Activated CD4-positive, alpha-beta T cell treated with anti-CD3 and anti-CD28 coated beads for 24 hours (primary cell): ENCODE data around the gene TAOK2.
"Not testable (repeated sequence)": the region's sequence is repeated elsewhere in the genome, so short reads cannot be mapped to it uniquely, and the experiment has no call there.

Source experiments
- DNase-seq, 2 donors: peaks; one replicate each; pipeline ENCODE4 v3.0.0-alpha.2; 2020; ENCODE audit warnings: low read depth in 2 of 2

The TAOK2 gene

DNA sequence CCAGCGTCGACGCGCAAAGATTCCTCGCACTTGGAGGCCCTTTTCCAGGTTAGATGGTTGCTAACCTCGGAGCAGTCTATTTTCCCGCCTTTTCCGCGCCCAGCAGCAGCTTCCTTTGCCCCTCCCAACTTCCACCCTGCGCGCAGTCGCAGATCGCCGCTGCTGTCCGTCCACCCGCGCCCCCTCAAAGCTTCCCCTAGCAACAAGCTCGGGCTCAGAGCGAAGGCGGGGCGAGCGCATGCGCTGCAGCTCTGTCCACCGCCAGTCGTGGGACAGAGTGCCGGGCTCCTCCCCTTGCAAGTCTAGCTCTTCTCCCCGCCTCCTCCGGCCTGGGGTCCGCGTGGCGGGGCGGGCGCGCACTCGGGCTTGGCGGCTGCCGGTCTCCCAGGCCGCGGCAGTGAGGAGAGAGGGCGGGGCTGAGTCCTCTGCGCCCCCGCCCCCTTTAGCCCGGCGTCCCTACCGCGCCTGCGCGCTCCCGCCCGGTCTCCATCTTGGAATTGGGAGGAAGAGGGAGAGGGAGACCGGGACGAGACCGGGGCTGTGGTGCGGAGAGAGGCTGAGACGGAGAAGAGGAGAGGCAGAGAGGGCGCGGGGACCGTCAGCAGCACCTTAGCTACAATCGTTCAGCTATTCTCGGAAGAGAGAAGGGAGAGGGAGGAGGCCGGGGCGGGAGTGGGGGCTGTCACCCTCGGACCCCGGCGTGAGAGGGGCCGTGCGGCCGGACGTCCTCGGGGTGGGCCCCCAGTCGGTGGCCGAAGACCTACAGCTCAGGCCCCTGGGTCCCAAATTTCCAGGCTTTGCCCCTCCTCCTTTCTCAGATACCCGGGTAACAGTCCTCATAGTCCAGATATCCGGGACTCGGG, at the start of gene TAOK2:
Gene TAOK2 (plus strand): TSS at position 485 of the 863 bp plus-strand sequence. CDS start 3,905 bp downstream, outside the sequence.
- peak; percentile 96 for DNase-seq

DNA sequence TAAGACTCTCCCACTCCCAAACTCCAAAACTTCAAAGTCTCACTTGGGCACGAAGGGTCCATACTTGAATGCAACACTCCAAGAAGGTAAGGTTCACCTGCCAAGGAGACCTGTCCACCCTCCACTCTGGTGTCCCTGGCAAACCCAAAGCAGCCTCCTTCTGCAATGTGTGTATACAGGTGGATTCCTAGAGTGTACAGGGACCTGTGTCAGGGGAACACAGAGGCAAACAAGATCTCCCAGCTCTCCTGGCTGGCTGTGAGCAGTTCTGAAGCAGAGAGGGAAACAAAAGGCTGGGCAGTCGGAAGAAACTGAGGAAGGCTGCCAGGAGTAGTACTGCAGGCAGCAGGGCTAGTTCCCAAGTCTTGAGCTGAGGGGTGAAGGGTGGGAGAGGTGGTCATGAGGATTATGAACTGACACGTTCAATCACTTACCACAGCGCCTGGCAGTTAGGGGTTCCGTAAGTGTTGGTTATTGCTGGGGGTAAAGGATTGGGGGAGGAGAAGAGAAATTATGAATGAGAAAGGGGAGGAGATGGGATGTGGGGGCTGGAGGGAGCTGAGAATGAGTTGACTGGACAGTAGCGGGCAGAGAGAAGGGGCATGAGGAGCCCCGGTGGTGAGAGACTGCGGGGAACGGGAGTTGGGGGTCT, 48.4 kb upstream of the TAOK2 start:
- no peak for DNase-seq

DNA sequence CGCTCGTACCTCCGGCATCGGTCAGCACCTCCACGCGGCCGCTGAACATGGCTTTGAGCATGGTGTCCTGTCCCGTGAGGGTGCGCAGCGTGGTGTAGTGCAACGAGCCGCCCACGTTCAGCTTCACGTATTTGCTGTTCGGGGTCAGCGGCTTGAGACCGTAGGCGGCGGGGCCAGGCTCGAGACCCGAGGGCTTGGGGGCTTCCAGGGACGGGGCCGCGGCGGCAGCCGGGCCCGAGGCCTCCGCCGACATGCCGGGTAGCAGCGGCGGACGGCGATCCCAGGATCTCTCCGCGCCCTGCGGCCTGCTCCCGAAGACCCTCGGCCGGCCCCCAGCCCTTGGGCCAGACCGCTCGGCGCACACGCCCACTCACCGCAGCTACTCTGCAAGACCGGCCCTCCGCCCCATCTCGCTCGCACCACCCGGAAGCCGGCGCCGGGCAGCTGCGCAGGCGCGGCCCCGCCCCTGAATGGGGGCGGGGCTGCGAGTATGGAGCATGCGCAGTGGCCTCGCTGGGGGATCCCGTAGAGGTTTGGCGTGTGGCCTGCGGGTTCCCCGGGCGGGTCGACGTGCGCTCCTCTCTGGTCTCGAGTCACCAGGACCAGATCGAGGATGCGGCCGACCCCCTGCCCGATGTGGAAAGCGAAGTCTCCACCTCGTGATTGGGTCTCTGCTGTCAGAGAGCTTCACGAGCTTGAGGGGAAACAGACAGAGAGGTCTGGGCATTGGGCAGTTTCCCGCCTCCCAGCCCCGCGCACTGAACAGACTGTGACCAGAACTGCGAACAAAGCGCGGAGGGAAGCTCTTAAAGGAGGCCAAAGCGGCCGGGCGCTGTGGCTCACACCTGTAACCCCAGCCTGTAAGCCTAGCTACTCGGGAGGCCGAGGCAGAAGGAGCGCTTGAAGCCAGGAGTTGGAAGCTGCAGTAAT, 47.6 kb upstream of the TAOK2 start, which contains the start of gene KCTD13:
Gene KCTD13 (minus strand): TSS at position 446 of the 930 bp plus-strand sequence. CDS start 193 bp downstream, at position 253.
- DNase-seq, result peak; percentile 79 to 82

DNA sequence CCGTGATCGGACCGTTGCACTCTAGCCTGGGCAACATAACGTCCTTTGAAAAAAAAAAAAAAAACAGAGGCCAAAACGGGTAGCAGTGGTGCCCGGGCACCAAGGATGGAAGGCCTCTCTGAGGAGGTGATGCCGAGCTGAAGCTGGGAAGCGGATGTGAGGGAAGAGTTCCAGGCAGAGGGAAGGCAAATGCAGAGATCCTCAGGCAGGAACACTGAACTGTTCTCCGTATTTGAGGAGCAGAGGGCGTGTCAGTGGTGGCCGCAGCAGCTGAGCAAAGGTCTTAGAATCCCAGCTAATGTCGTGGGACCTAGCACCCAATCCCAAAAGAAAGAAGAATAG, 47.0 kb upstream of the TAOK2 start:
- DNase-seq, result no peak

DNA sequence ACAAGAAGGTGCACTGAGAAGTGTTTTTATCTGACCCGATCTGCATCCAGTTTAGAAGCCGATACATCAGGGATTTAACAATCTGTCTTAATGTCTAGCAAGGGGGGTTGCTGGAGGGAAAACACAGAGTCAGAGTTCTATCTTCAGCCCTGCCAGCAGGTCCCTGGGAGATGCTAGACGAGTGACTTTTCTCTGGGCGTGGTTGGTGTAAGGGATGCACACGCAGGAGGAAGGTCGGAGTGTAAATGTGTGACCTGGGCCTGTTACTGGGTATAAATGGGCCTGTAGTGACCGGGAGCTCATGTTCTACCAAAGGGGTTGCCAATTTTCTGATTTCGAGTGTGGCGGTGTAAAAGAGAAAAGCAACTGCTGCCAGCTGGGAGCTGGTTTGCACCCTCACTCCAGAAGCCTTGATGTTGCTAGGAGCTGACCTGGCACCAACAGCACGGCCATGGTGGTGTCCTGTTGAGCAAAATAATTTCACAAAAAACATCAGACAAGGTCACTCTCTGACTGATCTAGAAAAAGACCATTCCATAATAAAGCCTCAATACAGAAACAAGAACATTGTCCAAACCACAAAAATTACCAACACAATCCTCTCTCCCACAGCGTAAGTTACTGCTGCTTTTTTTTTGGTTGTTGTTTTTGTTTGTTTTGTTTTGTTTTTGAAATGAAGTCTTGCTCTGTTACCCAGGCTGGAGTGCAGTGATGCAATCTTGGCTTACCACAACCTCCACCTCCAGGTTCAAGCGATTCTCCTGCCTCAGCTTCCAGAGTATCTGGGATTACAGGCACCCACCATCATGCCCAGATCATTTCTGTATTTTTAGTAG, 46.4 kb upstream of the TAOK2 start:
- no peak for DNase-seq

DNA sequence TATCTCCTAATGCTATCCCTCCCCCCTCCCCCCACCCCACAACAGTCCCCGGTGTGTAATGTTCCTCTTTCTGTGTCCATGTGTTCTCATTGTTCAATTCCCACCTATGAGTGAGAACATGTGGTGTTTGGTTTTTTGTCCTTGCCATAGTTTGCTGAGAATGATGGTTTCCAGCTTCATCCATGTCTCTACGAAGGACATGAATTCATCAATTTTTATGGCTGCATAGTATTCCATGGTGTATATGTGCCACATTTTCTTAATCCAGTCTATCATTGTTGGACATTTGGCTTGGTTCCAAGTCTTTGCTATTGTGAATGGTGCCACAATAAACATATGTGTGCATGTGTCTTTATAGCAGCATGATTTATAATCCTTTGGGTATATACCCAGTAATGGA, 41.9 kb upstream of the TAOK2 start:
- not testable (repeated sequence) for DNase-seq

DNA sequence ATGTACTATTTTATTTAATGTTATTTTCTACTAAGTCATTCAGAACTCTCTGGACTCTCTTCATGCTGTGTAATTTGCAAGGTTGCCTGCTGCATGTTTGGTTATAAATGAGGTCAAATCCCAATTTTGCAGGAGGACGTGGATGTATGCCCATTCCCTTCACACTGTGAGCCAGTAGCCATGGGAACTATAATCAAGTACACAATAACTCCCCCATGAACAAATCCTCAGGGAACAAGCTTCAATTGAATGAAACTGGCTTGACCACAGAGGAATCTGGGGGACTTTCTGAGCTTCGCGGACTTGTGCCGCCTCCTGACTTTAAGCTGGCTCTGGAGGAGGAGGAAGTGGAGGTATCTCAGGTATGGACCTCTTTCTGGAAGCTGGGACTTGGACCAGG, 33.0 kb upstream of the TAOK2 start:
- DNase-seq, result no peak

DNA sequence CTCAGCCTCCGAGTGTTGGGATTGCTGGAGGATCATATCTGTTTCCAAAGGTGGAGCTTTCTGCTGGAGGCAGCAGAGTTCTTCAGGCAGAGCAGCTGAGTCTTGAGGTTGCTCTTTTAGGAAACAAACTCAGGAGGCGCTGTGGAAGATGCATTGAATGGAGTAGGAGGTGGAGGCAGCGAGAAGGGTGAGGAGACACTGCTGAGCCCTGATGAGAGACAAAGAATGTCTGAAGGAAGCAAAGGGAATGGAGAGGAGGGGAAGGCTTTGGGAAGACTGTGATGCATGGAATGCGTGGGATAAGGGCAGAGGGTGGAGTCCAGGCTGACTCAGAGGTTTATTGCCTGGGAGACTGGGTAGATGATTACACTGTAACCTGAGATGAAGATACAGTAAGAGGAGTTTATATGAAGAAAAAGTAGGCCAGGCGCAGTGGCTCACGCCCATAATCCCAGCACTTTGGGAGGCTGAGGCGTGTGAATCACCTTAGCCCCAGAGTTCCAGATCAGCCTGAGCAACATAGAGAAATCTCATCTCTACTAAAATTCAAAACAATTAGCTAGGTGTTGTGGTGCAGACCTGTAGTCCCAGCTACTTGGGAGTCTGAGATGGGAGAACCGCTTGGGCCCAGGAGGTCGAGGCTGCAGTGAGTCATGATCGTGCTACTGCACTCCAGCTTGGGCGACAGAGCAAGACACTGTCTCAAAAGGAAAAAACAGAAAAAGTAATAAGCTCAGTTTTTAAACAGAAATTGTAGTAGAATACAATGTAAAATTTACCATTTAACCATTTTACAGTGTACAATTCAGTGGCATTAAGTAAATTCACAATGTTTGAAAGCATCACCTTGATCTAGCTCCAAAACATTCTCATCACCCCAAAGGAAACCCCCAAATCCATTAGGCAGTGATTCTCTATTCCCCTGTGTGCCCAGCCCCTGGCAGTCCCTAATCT, 29.5 kb upstream of the TAOK2 start:
- no peak for DNase-seq

DNA sequence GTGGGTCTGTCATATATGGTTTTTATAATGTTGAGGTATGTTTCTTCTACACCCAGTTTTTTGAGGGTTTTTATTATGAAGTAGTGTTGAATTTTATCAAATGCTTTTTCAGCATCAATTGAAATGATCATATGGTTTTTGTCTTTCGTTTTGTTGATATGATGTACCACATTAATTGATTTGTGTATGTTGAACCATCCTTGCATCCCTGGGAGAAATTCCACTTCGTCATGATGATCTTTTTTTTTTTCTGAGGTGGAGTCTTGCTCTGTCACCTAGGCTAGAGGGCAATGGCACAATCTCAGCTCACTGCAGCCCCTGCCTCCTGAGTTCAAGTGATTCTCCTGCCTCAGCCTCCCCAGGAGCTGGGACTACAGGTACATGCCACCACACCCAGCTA, 25.8 kb upstream of the TAOK2 start:
- DNase-seq, result no peak

DNA sequence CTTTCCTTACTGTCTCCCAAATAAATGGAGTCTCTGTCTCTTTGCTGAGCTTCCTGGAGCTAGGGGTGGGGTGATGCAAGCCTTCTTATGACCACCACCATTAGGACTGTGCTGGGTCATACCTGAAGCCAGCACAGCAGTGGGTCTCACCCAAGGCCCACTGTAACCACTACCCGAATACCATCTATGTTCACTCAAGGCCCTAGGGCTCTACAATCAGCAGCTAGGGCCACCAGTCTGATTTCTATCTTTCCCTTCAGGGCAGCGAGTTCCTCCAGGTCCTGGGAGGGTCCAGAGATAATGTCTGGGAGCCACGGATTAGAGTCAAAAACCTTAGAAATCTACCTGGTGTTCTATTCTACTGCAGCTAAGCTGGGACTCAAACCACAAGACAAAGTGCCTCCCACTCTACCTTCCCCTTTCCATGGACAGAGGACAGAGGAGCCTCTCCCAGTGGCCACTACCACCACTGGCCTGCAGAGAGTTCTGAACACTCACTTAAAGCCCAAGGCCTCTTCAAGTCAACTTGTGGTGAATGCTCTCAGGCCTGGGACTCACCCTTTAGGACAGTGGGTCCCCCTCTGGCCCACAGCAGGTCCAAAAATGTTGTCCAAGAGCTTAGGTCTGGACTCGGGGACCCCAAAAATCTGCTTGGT, 22.7 kb upstream of the TAOK2 start:
- no peak for DNase-seq

DNA sequence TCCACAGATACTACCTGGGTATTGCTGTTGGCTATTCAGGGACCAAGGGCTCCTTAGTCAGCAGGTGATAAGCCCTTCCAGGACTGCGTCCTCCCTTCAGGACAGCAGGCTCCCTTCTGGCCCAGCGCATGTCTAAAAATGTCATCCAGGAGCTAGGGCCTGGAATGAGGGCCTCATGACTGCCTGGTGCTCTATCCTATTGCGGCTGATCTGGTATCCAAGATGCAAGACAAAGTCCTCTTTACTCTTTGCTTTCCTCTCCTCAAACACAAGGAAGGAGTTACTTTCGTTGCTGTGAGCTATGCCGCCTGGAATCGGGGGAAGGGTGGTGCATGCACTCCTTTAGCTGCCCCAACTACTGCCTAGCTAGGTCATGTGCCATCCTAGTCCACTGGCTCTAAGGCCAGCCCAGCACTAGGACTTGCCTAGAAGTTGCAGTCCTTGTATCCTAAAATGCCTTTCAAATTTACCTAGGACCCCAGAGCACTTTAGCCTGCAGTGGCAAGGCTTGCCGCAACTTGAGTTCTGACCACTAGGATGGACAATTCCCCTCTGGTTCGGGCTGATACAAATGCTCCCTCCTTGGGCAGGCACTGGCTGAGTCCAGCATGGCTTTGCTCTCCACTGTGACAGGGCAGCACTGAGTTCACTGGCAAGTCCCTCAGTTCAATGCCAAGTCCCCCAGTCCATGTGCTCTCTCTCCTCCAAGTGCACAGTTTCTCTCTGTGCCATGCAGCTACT, 21.9 kb upstream of the TAOK2 start:
- DNase-seq, result no peak

DNA sequence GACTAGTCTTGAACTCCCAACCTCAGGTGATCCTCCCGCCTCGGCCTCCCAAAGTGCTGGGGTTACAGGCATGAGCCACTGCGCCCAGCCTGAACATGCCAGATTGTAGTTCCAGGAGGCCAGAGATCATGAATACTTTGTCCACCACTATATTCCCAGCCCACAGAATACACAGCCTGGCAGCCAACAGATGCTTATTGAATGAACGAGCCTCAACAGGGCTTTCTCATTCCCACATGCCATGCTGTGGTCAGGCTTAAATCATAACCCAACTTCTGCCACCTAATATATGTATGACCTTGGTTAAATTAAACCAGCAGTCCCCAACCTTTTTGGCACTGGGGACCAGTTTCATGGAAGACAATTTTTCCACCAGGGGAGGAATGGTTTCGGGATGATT, 14.9 kb upstream of the TAOK2 start:
- DNase-seq, result no peak

DNA sequence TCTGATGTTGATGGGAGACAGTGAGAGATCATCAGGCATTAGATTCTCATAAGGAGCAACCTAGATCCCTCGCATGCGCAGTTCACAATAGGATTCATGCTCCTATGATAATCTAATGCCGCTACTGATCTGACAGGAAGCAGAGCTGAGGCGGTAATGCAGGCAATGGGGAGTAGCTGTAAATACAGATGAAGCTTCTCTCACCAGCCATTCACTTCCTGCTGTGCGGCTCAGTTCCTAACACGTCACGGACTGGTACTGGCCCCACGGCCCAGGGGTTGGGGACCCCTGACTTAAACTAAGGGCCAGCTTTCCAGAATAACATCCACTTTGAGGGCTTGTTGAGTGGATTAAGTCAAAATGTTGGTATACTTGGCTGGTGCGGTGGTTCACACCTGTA, 14.4 kb upstream of the TAOK2 start:
- no peak for DNase-seq

DNA sequence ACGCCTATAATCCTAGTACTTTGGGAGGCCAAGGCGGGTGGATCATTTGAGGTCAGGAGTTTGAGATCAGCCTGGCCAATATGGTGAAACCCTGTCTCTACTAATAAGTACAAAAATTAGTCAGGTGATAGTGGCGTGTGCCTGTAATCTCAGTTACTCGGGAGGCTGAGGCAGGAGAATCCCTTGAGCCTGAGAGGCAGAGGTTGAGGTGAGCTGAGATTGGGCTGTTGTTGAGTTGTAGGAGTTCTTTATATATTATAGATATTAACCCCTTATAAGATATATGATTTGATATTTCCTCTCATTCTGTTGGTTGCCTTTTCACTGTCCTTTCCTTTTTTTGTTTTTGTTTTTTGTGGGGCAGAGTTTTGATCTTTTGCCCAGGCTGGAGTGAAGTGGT, 13.8 kb upstream of the TAOK2 start:
- DNase-seq, result not testable (repeated sequence)

DNA sequence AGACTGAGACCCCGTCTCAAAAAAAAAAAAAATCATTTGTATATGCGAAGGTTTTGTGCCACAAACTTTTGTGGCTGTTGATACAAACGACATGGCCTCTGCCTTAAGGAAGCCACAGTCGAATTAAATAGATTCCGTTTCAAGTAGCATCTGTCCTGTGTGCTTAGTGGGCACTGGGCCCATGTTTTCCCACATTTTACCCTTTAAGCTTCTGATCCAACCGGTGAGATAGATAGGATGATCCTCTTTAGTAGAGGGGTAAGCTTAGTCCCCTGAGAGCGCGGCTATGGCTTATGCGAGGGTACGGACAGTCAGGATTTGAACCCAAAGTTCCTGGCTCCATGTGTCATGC, 12.6 kb upstream of the TAOK2 start:
- no peak for DNase-seq

DNA sequence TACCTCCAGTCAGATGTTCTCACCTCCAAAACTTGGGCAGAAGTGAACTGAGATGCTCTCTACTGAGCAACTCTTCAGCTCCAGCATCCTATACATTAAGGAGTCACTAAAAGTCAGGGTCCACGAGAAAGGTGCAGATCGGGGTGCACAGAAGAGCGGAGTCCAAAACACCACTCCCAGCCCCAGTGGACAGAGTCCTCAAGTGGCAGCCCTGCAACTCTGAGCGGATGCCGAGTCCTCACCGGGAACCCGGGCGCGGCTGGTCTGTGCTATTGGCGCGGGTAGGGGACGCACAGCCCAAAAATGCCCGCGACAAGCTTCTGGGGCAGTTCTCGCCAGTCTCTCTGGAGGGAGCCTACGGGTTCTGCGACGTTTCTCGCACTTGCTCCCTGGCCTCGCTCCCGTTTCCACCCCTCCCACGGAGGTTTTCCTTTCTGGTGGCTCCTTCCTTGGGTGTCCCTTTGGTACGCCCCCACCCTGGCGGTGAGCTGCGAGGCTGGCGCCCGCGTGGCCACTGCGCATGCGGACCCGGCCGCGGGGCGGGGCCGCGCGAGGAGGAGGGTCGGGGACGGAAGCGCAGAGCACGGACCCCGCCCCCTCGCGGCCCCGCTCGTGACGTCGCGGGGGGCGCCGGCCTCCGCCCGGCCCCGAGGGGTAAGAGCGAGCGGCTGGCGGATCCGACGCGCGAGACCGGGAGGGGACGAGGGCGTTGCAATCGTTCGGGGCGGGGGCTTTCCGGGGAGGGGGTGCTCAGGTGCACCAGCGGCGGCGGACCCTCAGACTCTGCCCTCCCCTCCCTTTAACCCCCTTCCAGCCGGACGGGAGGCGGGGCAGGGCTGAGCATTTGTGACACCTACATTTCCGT, 12.0 kb upstream of the TAOK2 start, which contains the start of gene TMEM219:
Gene TMEM219 (plus strand): TSS at position 601 of the 865 bp plus-strand sequence. CDS start 1,065 bp downstream, outside the sequence.
- peak; percentile 85 to 90 for DNase-seq

DNA sequence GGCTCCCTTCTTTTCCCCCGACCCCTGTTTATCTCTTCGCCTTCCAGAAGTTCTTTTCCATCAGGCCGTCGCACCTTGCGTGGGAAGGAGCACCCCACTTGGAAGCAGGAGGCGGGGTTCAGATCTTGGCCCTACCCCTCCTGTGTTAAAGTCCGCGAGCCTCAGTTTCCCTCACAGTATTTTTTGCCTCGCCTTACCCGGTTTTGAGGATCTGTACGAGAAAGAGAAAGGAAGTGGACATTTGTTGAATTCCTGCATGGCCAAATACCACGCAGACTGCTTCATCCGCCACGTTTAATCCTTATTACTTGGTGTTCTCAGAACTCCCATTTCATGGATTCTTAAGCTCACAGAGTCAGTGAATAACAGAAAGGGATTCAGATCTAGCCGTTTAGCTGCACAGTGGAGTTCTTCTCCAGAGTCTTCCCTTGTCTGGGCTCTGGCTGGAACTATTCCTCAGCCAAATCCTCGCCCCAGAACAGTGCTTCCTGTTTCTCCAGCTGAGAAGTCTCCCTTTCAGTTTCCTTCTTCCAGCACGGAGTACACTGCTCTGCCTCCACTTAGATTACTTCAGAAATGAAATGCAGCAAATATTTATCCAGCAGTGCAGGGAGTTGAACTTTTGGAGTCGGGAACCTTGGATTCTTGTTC, 11.2 kb upstream of the TAOK2 start:
- DNase-seq, result no peak
